ENCODE data around the gene APBA2. TPM values are rescaled to one million over a fixed set of nuclear protein-coding genes. Genes with fewer than 3 reads are reported as not detected.
"Not testable (repeated sequence)": the region's sequence is repeated elsewhere in the genome, so short reads cannot be mapped to it uniquely, and the experiment has no call there.

APBA2 gene
- total RNA-seq = 0.38 TPM
- long read RNA-seq, partial matches to known transcripts = 0 of 1 reads
- long read RNA-seq, other reads (novel, unspliced or antisense) = 1 of 1 reads

GRCh38 chr15:28885630-28886430 lies at the start of gene APBA2:
Gene APBA2, plus strand, starts transcription at chr15:28885974. Its CDS starts 167,911 bp downstream, at chr15:29053885.
- no peak for TF ChIP-seq CTCF (IDR thresholded peaks at IDR 0.05; ENCODE audit: borderline replicate concordance)
- intact Hi-C loops (cut with micrococcal nuclease) = no loop called here
- peaks cover 50% of the 10 kb centered on the region for H3K27me3 ChIP-seq (ENCODE audit: low read depth)
- H3K4me1 ChIP-seq = peaks cover 15% of the 10 kb centered on the region
- H3K4me3 ChIP-seq = peak within 1 kb of the TSS; percentile 65
- H3K27ac ChIP-seq (replicated peaks) = no peak within 1 kb of the TSS
- H3K36me3 ChIP-seq = no peaks in the 10 kb centered on the region
- no peaks in the 10 kb centered on the region for H3K9me3 ChIP-seq (replicated peaks)
- no peak for DNase-seq

- H3K27ac ChIP-seq (replicated peaks); H3K4me1 ChIP-seq; H3K36me3 ChIP-seq; H3K27me3 ChIP-seq (ENCODE audit: low read depth); H3K9me3 ChIP-seq (replicated peaks); H3K4me3 ChIP-seq; intact Hi-C loops (cut with micrococcal nuclease); DNase-seq: not testable (repeated sequence)
Observed at GRCh38 chr15:28840285-28840684, 45.5 kb upstream of the APBA2 start.

GRCh38 chr15:28842210-28842609 lies 43.6 kb upstream of the APBA2 start:
- H3K36me3 ChIP-seq; H3K4me3 ChIP-seq; H3K27me3 ChIP-seq (ENCODE audit: low read depth); DNase-seq; H3K4me1 ChIP-seq; H3K27ac ChIP-seq (replicated peaks); intact Hi-C loops (cut with micrococcal nuclease); H3K9me3 ChIP-seq (replicated peaks): not testable (repeated sequence)

GRCh38 chr15:28843520-28843919 lies 42.3 kb upstream of the APBA2 start:
- not testable (repeated sequence) for H3K4me3 ChIP-seq, DNase-seq, H3K4me1 ChIP-seq

GRCh38 chr15:28844147-28844546 lies 41.6 kb upstream of the APBA2 start:
- H3K9me3 ChIP-seq (replicated peaks); H3K36me3 ChIP-seq; H3K27me3 ChIP-seq (ENCODE audit: low read depth); H3K27ac ChIP-seq (replicated peaks); H3K4me1 ChIP-seq; DNase-seq; intact Hi-C loops (cut with micrococcal nuclease); H3K4me3 ChIP-seq: not testable (repeated sequence)

More at GRCh38 chr15:28843520-28843919, 42.3 kb upstream of the APBA2 start:
- H3K36me3 ChIP-seq; H3K27ac ChIP-seq (replicated peaks); H3K27me3 ChIP-seq (ENCODE audit: low read depth); intact Hi-C loops (cut with micrococcal nuclease); H3K9me3 ChIP-seq (replicated peaks): not testable (repeated sequence)

- DNase-seq; H3K4me3 ChIP-seq; H3K27ac ChIP-seq (replicated peaks); H3K9me3 ChIP-seq (replicated peaks); H3K27me3 ChIP-seq (ENCODE audit: low read depth); intact Hi-C loops (cut with micrococcal nuclease); H3K36me3 ChIP-seq; H3K4me1 ChIP-seq: not testable (repeated sequence)
Observed at GRCh38 chr15:28847247-28847646, 38.5 kb upstream of the APBA2 start.

- H3K4me1 ChIP-seq; H3K9me3 ChIP-seq (replicated peaks); DNase-seq; H3K4me3 ChIP-seq; H3K36me3 ChIP-seq; H3K27me3 ChIP-seq (ENCODE audit: low read depth); intact Hi-C loops (cut with micrococcal nuclease); H3K27ac ChIP-seq (replicated peaks): not testable (repeated sequence)
Observed at GRCh38 chr15:28847959-28848358, 37.8 kb upstream of the APBA2 start.

GRCh38 chr15:28848521-28848920 lies 37.3 kb upstream of the APBA2 start, which contains the start of gene GOLGA6L7:
Gene GOLGA6L7, minus strand, starts transcription at chr15:28848644. Its CDS starts 95 bp downstream, at chr15:28848549.
- H3K4me3 ChIP-seq; H3K36me3 ChIP-seq; H3K9me3 ChIP-seq (replicated peaks); intact Hi-C loops (cut with micrococcal nuclease); H3K4me1 ChIP-seq; H3K27ac ChIP-seq (replicated peaks); H3K27me3 ChIP-seq (ENCODE audit: low read depth); DNase-seq: not testable (repeated sequence)

GRCh38 chr15:28849271-28849670 lies 36.5 kb upstream of the APBA2 start:
- H3K9me3 ChIP-seq (replicated peaks); H3K4me1 ChIP-seq; H3K4me3 ChIP-seq; DNase-seq; H3K36me3 ChIP-seq; H3K27me3 ChIP-seq (ENCODE audit: low read depth); intact Hi-C loops (cut with micrococcal nuclease); H3K27ac ChIP-seq (replicated peaks): not testable (repeated sequence)

- intact Hi-C loops (cut with micrococcal nuclease); H3K4me1 ChIP-seq; H3K9me3 ChIP-seq (replicated peaks); H3K36me3 ChIP-seq; DNase-seq; H3K27ac ChIP-seq (replicated peaks); H3K4me3 ChIP-seq; H3K27me3 ChIP-seq (ENCODE audit: low read depth): not testable (repeated sequence)
Observed at GRCh38 chr15:28849766-28850165, 36.0 kb upstream of the APBA2 start.

GRCh38 chr15:28853654-28854053 lies 32.1 kb upstream of the APBA2 start:
- H3K27me3 ChIP-seq (ENCODE audit: low read depth); H3K36me3 ChIP-seq; H3K9me3 ChIP-seq (replicated peaks); intact Hi-C loops (cut with micrococcal nuclease); H3K4me1 ChIP-seq; H3K27ac ChIP-seq (replicated peaks); DNase-seq; H3K4me3 ChIP-seq: not testable (repeated sequence)

GRCh38 chr15:28854578-28854977 lies 31.2 kb upstream of the APBA2 start:
- DNase-seq = not testable (repeated sequence)

More at GRCh38 chr15:28854578-28854977, 31.2 kb upstream of the APBA2 start:
- intact Hi-C loops (cut with micrococcal nuclease); H3K27ac ChIP-seq (replicated peaks); H3K4me1 ChIP-seq; H3K27me3 ChIP-seq (ENCODE audit: low read depth); H3K4me3 ChIP-seq; H3K9me3 ChIP-seq (replicated peaks); H3K36me3 ChIP-seq: not testable (repeated sequence)

Data from left ventricle myocardium inferior (tissue), 1 donor.